Astrocyte (in vitro differentiated cells and primary cell): ENCODE measurements around the gene ATXN7L1.

Experiments
- CTCF ChIP-seq: IDR thresholded peaks from 2 replicates; pipeline ENCODE4 v1.5.1; 2011; ENCODE audit warnings: low read depth, mild to moderate bottlenecking, inconsistent platforms, low read length, moderate library complexity; ENCODE audit not compliant: insufficient read depth
- EZH2 ChIP-seq: IDR thresholded peaks from 2 replicates; pipeline ENCODE4 v1.6.1; 2012; ENCODE audit warnings: mild to moderate bottlenecking, low read length, inconsistent platforms; ENCODE audit not compliant: insufficient read depth

GRCh38 chr7:105857009-105857952 is 19.1 kb downstream of the ATXN7L1 start:
- TF ChIP-seq CTCF = no peak
- no peak for TF ChIP-seq EZH2
